IPS-20b (cell line): Measurements from ENCODE around the gene NAA40.
"Not testable (repeated sequence)": the region's sequence is repeated elsewhere in the genome, so short reads cannot be mapped to it uniquely, and the experiment has no call there.

ENCODE experiments used
- H3K27ac ChIP-seq: one replicate; pipeline ENCODE4 v1.5.1; 2013; ENCODE audit warnings: low read length
- H3K27me3 ChIP-seq: 2 replicates; pipeline ENCODE4 v1.6.1; 2013; ENCODE audit warnings: mild to moderate bottlenecking, low read length, inconsistent platforms; ENCODE audit not compliant: insufficient read depth
- H3K36me3 ChIP-seq: 2 replicates; pipeline ENCODE4 v1.6.1; 2013; ENCODE audit warnings: low read depth, mild to moderate bottlenecking, inconsistent platforms, low read length, moderate library complexity; ENCODE audit not compliant: insufficient read depth
- H3K4me1 ChIP-seq: 2 replicates; pipeline ENCODE4 v1.6.1; 2013; ENCODE audit warnings: mild to moderate bottlenecking, control low read depth, inconsistent platforms, low read length, moderate library complexity; ENCODE audit not compliant: insufficient read depth
- H3K4me3 ChIP-seq: 2 replicates; pipeline ENCODE4 v1.5.1; 2013; ENCODE audit warnings: mild to moderate bottlenecking, low read length, inconsistent platforms
- H3K9ac ChIP-seq: 2 replicates; pipeline ENCODE4 v1.6.1; 2013; ENCODE audit warnings: low read depth, mild to moderate bottlenecking, inconsistent platforms, low read length, moderate library complexity
- H3K9me3 ChIP-seq: 2 replicates; pipeline ENCODE4 v1.6.1; 2013; ENCODE audit warnings: mild to moderate bottlenecking, low read depth, low read length, inconsistent platforms; ENCODE audit not compliant: insufficient read depth

Gene NAA40

DNA sequence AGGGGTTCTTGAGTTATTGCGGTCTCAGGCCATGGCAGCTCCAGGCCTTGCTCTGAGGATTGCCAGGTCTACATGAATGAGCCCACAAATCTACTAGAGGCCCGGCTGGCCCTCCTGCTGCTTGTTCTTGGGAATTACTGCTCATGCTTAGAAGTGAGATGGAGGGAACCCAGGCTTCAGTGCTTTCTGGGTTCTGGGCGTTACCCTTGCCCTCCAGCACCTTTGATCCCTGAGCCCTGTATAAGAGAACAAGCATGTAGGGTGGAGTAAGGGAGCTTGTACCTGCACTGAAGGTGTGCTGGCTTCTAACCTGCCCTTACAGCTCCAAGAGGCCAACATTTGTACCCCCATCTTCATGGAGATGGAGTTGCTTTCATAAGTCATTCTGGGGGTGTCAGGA lies 4.0 kb downstream of the NAA40 start:
- H3K9me3 ChIP-seq: no peaks in the 10 kb centered on the region
- H3K4me1 ChIP-seq: no peaks in the 10 kb centered on the region; the same call in 1 of the 2 replicates
- no peak overlapping the region for H3K27ac ChIP-seq
- H3K27me3 ChIP-seq: no peaks in the 10 kb centered on the region
- no peak overlapping the region for H3K4me3 ChIP-seq
- H3K36me3 ChIP-seq: peaks cover 29% of the 10 kb centered on the region
- no peak overlapping the region for H3K9ac ChIP-seq

GRCh38 chr11:63944987-63945386 lies 6.2 kb downstream of the NAA40 start:
- Histone ChIP-seq H3K4me1 (no peaks in the 10 kb centered on the region; the same call in 1 of the 2 replicates), H3K36me3 (peaks cover 42% of the 10 kb centered on the region), H3K27me3 (no peaks in the 10 kb centered on the region), H3K9me3 (no peaks in the 10 kb centered on the region), H3K27ac (no peak overlapping the region), H3K9ac (no peak overlapping the region), H3K4me3 (no peak overlapping the region)

GRCh38 chr11:63945477-63946163 lies 6.8 kb downstream of the NAA40 start:
- Histone ChIP-seq H3K4me3 (no peak overlapping the region), H3K4me1 (no peaks in the 10 kb centered on the region; the same call in 1 of the 2 replicates), H3K9me3 (no peaks in the 10 kb centered on the region), H3K27me3 (no peaks in the 10 kb centered on the region), H3K27ac (no peak overlapping the region), H3K9ac (no peak overlapping the region), H3K36me3 (peaks cover 44% of the 10 kb centered on the region)

DNA sequence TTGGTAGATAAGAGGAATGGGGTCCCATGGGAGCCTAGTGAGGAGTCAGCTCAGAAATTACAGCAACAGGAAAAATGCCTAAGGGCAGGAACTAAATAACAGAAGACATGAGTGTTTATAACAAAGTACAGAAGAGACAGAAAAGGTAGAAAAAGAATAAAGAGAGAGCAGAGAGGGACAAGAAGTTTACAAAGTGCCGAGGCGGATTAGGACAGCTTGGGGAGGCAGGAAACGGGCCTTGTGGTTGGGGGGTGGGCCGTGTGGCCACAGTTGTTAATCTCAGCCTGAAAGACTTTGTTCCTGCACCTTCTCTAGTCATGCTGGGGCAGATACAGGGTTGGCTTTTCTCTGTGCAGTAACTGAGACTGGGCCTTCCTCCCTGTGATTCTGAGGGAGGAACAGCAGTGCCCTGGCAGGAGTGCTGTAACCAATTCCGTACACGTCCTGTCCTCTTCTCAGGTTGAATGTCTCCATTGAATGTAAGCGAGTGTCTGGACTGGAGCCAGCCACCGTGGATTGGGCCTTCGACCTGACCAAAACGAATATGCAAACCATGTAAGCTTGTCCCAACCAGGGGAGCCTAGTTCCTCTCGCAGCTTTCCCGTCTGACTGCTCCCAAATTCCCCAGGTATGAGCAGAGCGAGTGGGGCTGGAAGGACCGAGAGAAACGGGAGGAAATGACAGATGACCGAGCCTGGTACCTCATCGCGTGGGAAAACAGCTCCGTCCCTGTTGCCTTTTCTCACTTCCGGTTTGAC lies 13.2 kb downstream of the NAA40 start:
- no peak overlapping the region for H3K9ac ChIP-seq
- H3K9me3 ChIP-seq: no peaks in the 10 kb centered on the region
- H3K27me3 ChIP-seq: no peaks in the 10 kb centered on the region
- H3K4me3 ChIP-seq: no peak overlapping the region
- no peak overlapping the region for H3K27ac ChIP-seq
- peaks cover 81% of the 10 kb centered on the region for H3K36me3 ChIP-seq
- H3K4me1 ChIP-seq: no peaks in the 10 kb centered on the region

DNA sequence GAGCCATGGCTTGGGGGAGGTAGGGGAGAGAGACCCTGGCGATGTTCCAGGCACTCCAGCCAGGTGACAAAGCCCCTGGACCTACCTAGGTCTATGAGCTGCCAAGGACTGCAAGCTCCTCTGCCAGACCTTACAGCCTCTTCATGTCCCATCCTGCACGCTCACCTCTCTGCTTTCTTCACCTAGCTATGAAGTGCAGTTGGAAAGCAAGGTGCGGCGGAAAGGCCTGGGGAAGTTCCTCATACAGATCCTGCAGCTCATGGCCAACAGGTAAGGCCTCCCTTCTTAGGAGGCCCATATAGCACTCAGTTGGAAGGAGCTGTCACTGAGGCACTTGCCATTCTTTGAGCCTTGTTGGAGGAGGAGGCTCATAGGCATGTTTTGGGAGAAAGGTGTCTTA lies 13.8 kb downstream of the NAA40 start:
- Histone ChIP-seq H3K9me3 (no peaks in the 10 kb centered on the region), H3K4me1 (no peaks in the 10 kb centered on the region), H3K9ac (no peak overlapping the region), H3K27me3 (no peaks in the 10 kb centered on the region), H3K4me3 (no peak overlapping the region), H3K27ac (no peak overlapping the region), H3K36me3 (peaks cover 78% of the 10 kb centered on the region)

DNA sequence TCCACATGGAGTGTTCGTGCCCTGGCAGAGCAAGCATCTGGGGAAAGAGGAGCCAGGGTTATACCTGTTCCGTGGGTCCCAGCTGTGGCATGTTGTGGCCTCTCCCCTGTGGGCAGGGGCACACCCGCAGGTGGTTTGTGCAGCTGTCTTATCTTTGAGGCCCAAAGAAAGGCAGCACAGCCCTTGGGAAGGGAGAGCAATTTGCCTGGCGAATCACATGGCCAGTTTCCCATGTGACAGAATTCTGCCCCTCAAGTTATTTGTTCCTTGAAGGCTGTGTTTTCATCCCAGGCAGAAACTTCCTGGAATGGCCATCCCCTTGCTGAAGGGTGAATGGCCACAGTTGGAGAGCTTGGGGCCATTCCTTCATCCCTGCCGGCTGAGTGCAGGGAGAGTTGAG lies 19.2 kb downstream of the NAA40 start:
- Histone ChIP-seq H3K9ac (no peak overlapping the region), H3K27ac (no peak overlapping the region), H3K9me3 (no peaks in the 10 kb centered on the region), H3K36me3 (peaks cover 40% of the 10 kb centered on the region), H3K4me3 (no peak overlapping the region), H3K27me3 (no peaks in the 10 kb centered on the region), H3K4me1 (0 out of 2 replicates have a peak, but pooled peaks cover 3% of the 10 kb centered on the region)

DNA sequence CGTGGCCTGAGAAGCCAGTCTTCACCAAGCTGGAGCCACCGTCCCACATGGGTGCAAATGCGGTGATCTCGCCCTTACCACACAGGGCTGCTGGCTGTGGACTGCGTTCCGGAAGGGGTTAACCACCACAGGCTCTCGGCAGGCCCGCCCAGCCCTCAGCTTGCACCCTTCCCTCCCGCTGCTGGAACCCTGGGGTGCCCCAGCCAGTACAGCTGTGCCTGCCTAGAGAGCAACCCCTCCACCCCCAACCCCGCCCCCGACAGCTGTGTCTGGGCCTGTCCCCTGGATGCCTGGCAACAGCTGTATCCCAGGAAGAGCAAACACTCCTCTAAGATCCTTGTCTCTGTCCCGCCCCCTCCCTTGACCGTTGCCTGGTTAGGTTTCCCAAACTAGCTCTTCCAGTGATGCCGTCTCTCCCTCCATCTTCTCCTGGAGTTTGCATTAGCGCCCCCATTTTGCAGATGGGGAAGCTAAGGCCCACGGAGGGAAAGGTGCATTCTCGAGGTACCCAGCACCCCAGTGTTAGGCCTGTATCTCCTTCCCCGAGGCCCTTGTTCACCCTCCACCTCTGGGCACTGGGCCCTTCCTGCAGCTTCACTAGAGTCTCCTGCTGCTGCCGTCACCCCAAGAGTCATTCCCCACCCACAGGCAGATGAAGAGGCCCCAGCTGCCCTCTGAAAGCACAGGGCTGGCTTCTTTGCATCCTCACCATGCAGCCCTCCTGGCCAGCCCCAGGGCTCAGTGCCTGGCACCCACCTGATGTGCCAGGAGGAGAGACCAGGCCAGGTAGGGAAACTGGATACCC lies 23.0 kb downstream of the NAA40 start:
- Histone ChIP-seq H3K9me3 (no peaks in the 10 kb centered on the region), H3K36me3 (peaks cover 4% of the 10 kb centered on the region; the same call in 1 of the 2 replicates), H3K4me3 (no peak overlapping the region), H3K27ac (no peak overlapping the region), H3K4me1 (0 out of 2 replicates have a peak, but pooled peaks cover 3% of the 10 kb centered on the region), H3K27me3 (peaks cover 10% of the 10 kb centered on the region; the same call in 1 of the 2 replicates), H3K9ac (no peak overlapping the region)

DNA sequence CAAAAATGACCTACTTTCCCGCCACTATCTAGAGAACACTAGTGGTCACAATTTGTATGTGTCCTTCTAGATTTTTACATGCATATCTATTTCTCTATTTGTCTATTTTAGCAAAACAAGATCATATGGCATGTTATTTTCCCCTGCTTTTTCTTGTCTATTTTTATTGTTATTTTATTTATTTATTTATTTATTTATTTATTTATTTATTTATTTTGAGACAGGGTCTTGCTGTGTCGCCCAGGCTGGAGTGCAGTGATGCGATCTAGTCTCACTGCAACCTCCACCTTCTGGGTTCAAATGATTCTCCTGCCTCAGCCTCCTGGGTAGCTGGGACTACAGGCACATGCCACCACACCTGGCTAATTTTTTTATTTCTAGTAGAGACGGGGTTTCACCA lies 25.1 kb downstream of the NAA40 start:
- not testable (repeated sequence) for H3K36me3 ChIP-seq, H3K9me3 ChIP-seq, H3K9ac ChIP-seq, H3K27ac ChIP-seq, H3K4me3 ChIP-seq, H3K4me1 ChIP-seq
- H3K27me3 ChIP-seq: peaks cover 20% of the 10 kb centered on the region; the same call in 1 of the 2 replicates

DNA sequence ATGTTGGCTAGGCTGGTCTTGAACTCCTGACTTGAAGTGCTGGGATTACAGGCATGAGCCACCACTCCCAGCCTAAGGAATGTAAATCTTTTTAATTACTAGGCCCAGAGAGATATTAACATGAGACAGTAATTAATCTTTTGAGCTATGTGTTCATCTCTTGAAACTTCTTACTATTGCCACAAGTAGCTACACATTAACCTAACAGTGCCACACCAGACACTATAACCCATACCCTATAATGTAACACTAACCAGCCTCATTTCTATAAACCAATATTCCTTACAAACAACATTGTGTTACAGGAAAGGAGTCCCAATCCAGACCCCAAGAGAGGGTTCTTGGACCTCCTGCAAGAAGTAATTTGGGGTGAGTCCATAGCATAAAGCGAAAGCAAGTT lies 27.6 kb downstream of the NAA40 start:
- Histone ChIP-seq H3K9me3 (no peaks in the 10 kb centered on the region), H3K36me3 (no peaks in the 10 kb centered on the region), H3K4me3 (no peak overlapping the region), H3K9ac (no peak overlapping the region), H3K4me1 (0 out of 2 replicates have a peak, but pooled peaks cover 1% of the 10 kb centered on the region), H3K27ac (no peak overlapping the region), H3K27me3 (peaks cover 37% of the 10 kb centered on the region)

DNA sequence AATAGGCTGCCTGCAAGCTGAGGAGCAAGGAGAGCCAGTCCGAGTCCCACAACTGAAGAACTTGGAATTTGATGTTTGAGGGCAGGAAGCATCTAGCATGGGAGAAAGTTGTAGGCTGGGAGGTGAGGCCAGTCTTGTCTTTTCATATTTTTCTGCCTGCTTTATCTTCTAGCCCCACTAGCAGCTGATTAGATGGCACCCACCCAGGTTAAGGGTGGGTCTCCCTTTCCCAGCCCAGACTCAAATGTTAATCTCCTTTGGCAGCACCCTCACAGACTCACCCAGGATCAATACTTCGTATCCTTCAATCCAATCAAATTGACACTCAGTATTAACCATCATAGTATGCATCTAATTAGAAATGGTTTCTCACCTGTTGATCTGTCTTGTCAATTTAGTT lies 30.7 kb downstream of the NAA40 start:
- H3K9ac ChIP-seq: no peak overlapping the region
- H3K27ac ChIP-seq: no peak overlapping the region
- H3K4me1 ChIP-seq: no peaks in the 10 kb centered on the region
- H3K4me3 ChIP-seq: no peak overlapping the region
- H3K36me3 ChIP-seq: no peaks in the 10 kb centered on the region
- no peaks in the 10 kb centered on the region for H3K9me3 ChIP-seq
- peaks cover 41% of the 10 kb centered on the region for H3K27me3 ChIP-seq

DNA sequence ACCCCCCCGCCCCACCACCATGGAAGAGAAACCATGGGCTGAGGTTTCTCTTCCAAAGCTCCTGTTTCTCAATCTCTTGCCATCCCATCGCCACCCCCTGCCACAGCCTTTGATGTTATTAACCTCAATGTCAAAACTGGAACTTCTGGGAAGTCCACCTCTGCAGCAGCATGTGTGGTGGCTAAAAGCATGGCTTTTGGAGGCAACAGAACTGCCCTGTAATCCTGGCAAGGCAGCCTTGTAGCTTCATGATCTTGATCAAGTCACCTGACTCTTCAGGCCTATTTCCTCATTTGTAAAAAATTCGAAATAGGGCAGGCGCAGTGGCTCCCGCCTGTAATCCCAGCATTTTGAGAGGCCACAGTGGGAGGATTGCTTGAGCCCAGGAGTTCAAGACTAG lies 32.1 kb downstream of the NAA40 start:
- Histone ChIP-seq H3K9me3 (no peaks in the 10 kb centered on the region), H3K4me1 (peaks cover 2% of the 10 kb centered on the region; the same call in 1 of the 2 replicates), H3K27ac (no peak overlapping the region), H3K9ac (no peak overlapping the region), H3K36me3 (no peaks in the 10 kb centered on the region; the same call in 1 of the 2 replicates), H3K27me3 (peaks cover 31% of the 10 kb centered on the region), H3K4me3 (no peak overlapping the region)
